ENCODE measurements around the gene SIRT3.

GRCh38 chr11:253160-253885 is 17.2 kb upstream of the SIRT3 start:
- TF ChIP-seq EZH2phosphoT487 (IDR thresholded peaks at IDR 0.05; ENCODE audit: insufficient read depth, low read depth) (no peak), EZH2 (IDR thresholded peaks at IDR 0.05; ENCODE audit: insufficient read depth, poor library complexity, severe bottlenecking) (no peak)

Measured in GM23248 (cell line).